T-helper 2 cell (primary cell): ENCODE measurements around the gene AGPAT4.

Experiments used
- DNase-seq, 5 experiments: peaks; one replicate each; pipeline versions ENCODE4 v3.0.0 to v3.0.0-alpha.2; 2012 to 2022

Gene AGPAT4

GRCh38 chr6:161226009-161226964, 47.6 kb downstream of the AGPAT4 start:
- DNase-seq, result peak in 2 of 5 experiments; percentile 72 to 75

DNA sequence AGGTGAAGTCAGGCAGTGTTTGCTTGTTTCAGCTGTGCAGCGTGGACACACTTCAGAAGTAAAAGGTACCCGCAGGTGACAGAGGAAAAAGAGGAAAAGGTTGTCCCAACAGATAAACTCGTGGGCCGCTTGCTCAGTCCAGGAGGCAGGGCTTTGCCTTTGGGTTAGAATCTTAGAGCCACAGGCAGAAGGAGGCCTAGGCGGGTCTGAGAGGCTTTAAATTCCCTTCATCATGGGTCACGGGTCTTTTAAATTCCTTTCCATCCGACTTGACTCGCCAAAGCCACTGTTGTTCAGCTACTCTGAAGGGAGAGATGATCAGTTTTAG, 48.2 kb downstream of the AGPAT4 start:
- no peak for DNase-seq

GRCh38 chr6:161224951-161225680, 48.7 kb downstream of the AGPAT4 start:
- peak in 1 of 5 experiments; percentile 12 for DNase-seq

- no peak for DNase-seq
Measured at GRCh38 chr6:161223646-161224045, 50.2 kb downstream of the AGPAT4 start.

DNA sequence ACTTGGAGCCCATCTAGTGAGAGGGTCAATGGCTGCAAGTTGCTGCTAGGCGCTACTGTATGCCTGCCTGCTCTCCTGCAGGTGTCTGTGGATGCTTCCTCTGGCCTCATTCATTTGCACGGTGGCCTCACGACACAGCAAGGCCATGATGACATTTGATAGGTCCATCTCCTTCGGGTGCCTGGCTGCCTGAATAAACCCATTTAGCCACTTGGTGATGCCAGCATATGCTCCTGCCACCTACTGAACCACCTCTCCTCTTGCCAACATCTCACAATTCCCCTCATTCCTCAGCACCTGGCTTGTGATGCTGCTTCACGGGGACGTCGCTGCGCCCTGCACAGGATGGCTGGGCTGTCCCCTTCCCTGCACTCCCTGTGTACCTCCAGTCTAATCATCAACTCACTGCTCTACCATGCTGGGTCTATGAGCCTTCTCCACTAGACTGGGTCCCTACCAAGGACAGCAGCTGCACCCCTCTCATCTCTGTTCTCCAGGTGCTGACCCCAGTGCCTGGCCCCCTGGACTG, 51.1 kb downstream of the AGPAT4 start:
- DNase-seq, result no peak

DNA sequence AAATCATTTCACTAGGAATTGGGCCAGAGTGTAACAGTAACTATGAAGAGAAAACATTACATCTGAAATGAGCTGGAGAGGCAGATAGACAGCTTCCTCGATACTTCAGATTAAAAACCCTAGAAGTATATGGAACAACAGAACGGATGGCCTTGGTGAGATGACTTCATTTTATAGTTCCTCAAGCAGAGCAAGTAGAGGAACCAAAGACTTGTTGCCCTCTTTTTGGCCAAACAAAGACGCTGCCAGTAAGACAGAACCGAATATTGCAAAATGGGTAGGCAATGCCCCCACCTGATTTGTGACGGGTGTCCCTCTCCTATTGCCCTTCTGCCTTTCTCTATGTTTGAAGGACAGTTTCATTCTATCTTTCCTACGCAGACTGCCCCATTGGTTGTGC, 53.5 kb downstream of the AGPAT4 start:
- no peak for DNase-seq

DNA sequence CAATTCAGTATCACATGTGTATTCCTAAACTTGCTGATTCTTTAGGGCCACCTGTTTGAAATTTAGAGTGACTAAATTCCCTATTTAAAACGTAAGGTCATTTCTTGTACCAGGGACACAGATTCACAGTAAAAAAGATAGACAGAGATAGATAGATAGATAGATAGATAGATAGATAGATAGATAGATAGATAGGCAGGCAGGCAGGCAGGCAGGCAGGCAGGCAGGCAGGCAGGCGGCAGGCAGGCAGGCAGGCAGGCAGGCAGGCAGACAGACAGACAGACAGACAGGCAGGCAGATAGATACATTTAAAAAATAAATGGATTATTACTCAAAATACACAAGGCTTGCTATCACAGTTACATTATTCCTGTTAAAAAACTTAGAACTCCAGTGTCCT, 54.2 kb downstream of the AGPAT4 start:
- DNase-seq, result no peak

- no peak for DNase-seq
Measured at GRCh38 chr6:161218222-161218621, 55.6 kb downstream of the AGPAT4 start.

DNA sequence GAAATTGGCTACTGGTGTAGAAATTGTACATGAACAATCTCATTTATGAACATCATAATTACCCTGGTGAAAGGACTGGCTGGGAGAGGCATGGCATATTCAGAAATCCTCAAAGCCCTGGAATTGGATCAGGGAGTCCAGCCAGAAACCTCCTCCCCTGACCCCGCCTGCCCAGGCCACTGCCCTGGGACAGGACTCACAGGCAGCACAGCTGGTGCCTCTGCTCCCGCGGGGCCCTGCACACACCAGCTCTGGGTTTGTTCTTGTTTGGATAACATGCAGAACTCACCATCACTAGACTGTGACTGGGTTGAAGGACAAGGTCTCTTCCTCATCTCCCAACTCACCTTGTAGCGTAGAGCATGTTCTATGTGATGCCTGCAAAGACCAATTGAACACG, 56.2 kb downstream of the AGPAT4 start:
- no peak for DNase-seq

- DNase-seq, result no peak
Measured at GRCh38 chr6:161216616-161217205, 57.1 kb downstream of the AGPAT4 start.

- DNase-seq, result no peak
Measured at GRCh38 chr6:161215876-161216615, 57.8 kb downstream of the AGPAT4 start.

DNA sequence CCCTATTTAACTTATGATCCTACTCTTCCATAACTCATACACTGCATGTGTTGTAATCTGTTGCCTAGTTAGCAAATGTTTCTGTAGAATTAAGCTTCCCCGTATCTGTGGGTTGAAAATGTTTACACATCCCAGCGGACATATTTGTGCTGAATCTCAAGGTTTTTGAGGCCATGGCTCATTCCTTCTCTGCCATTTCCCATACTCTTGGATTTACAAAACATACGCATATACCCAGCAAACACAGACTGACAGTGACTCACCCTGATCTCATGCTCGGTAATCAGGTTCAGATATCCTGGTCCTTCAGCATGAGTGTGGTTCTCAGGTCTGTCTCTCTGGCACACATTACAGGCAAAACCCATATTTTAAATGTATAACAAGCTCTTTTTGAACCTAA, 58.7 kb downstream of the AGPAT4 start:
- DNase-seq, result no peak

- DNase-seq, result no peak
Measured at GRCh38 chr6:161214722-161215121, 59.1 kb downstream of the AGPAT4 start.

DNA sequence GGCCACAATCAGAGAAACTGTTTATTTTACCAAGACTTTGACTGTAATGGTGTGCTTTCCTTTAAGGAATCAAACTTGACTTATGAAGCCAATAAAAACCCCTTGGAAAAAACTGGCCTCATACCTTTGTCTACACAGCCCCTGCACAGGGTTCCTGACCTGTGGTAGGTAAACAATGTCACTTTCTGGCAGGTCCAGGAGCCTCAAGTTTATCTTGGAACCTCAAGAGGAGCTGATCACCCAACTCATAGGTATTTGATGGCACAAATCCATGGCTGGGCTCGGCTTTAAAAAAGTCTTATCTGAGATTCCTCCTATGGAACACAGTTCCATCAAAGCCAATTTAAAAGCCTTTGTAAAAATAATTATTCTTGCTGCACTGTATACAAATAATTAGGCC, 61.0 kb downstream of the AGPAT4 start:
- no peak for DNase-seq

- no peak for DNase-seq
Measured at GRCh38 chr6:161211380-161212035, 62.4 kb downstream of the AGPAT4 start.

DNA sequence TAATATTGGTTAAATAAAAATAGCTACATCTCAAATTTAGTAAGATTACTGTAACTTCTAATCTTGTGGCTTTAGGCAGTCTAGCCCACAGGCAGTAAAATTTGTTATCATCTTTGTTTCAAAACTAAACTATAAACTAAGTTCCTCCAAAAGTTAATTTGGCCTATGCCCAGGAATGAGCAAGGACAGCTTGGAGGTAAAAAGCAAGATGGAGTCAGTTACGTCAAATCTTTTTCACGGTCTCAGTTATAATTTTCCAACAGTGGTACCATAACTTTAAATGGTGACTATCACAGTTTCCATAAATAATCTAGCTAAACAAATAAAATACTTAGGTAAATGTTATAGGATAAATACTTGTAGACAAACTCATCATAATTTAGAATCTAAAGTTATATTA, 63.0 kb downstream of the AGPAT4 start:
- DNase-seq, result no peak

- no peak for DNase-seq
Measured at GRCh38 chr6:161207200-161207599, 66.7 kb downstream of the AGPAT4 start.

GRCh38 chr6:161204866-161205557, 68.8 kb downstream of the AGPAT4 start:
- no peak for DNase-seq

- DNase-seq, result no peak
Measured at GRCh38 chr6:161200610-161201370, 73.1 kb downstream of the AGPAT4 start.

DNA sequence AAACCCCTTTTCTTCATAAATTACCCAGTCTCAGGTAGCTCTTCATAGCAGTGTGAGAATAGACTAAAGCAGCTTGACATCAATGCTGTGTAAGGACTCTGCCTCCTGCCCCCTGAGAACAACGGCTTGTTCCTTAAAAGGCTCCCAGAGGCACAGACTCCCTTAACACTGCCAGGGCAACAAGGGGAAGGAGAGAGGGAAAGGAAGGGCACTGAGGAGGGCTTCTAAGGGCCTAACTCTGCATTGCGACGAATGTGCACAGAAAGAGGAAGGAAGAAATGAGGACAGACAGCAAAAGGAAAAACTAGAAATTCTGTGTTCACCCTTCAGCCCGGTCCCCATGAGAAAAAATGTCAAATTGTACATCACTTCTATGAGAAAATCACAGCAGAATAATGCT, 74.0 kb downstream of the AGPAT4 start:
- no peak for DNase-seq
